Measurements from ENCODE around the gene SUPT4H1. TPM values are rescaled to one million over a fixed set of nuclear protein-coding genes. Genes with fewer than 3 reads are reported as not detected.

Gene SUPT4H1
- total and polyA plus RNA-seq, 9 of the 15 experiments (the other 6 are each of a cell fraction or from before 2014, with no cell fraction given) = 62.1 to 320 (median 117) TPM

- TF ChIP-seq AFF1 (IDR thresholded peaks at IDR 0.05; ENCODE audit: low read depth in 1 of 2, partially characterized antibody in 2 of 2) (peak; percentile 45 to 76), USF1 (CRISPR knock-in tag; IDR thresholded peaks at IDR 0.05) (no peak), BDP1 (IDR thresholded peaks at IDR 0.05; ENCODE audit: insufficient read depth, insufficient read length) (no peak), FOXP4 (CRISPR knock-in tag; IDR thresholded peaks at IDR 0.05; ENCODE audit: borderline replicate concordance) (no peak), COPS2 (conservative IDR thresholded peaks at IDR 0.05) (no peak), ZNF785 (CRISPR knock-in tag; IDR thresholded peaks at IDR 0.05) (no peak), NR1H2 (CRISPR knock-in tag; IDR thresholded peaks at IDR 0.05) (no peak), MBD1 (CRISPR knock-in tag; IDR thresholded peaks at IDR 0.05) (no peak), TSC22D4 (tag; IDR thresholded peaks at IDR 0.05) (no peak), ZNF77 (CRISPR knock-in tag; IDR thresholded peaks at IDR 0.05) (no peak), E2F5 (CRISPR knock-in tag; IDR thresholded peaks at IDR 0.05) (0 out of 2 replicates have a peak, but pooled peaks have one; percentile 34), MEF2D (tag; conservative IDR thresholded peaks at IDR 0.05; ENCODE audit: low read depth) (no peak), PCBP2 (IDR thresholded peaks at IDR 0.05; ENCODE audit: low read depth, low read length, poor library complexity, severe bottlenecking) (no peak), NCOR1 (IDR thresholded peaks at IDR 0.05) (peak; percentile 47; the same call in 1 of the 2 replicates), CBX8 (IDR thresholded peaks at IDR 0.05; ENCODE audit: borderline replicate concordance, extremely low read depth, low read depth, low read length, poor library complexity, severe bottlenecking) (no peak)
Observed at GRCh38 chr17:58337600-58338453, 14.2 kb downstream of the SUPT4H1 start (continued).
